Iris pigment epithelial cell (primary cell): ENCODE measurements around the gene FFAR1.

Experiments used
- DNase-seq: peaks from one replicate; pipeline ENCODE4 v3.0.0-alpha.2; 2011; ENCODE audit warnings: low read depth

The FFAR1 gene

GRCh38 chr19:35389192-35389861, 41.6 kb downstream of the FFAR1 start:
- DNase-seq: no peak

- no peak for DNase-seq
Measured at GRCh38 chr19:35392742-35393715, 45.3 kb downstream of the FFAR1 start.

DNA sequence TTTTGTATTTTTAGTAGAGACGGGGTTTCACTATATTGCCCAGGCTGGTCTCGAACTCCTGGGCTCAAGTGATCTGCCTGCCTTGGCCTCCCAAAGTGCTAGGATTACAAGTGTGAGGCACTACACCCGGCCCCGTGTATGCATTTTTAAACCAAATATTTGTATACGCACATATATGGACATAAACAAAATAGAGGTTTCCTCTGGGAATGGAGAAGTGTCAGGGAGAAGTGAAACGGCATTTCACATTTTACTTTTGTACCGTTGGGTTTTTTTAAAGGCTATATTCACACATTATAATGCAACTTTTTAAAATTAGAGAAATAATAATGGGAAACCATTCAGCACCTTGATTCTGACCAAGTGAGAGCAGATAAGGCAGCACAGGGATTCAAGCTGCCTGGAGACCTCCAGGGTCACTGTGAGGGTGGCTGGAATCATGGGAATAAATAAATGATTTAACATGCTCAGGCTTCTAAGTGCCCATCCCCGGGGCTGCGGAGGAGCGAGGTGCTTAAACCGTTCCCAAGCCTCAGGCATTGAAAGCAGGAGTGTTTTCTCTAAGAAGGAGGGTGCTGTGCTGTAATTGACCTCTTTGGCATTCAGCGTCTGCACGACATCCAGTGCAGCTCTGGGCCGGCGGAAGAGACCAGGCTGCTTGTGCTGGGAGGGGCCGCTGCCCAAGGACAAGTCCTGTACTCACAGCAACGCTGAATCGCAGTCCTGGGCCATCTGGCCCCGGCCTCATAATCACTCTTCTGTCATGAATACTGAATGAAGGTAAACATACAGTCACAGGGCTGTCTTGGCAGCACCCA, 47.9 kb downstream of the FFAR1 start:
- DNase-seq: no peak

GRCh38 chr19:35396240-35396885, 48.7 kb downstream of the FFAR1 start:
- DNase-seq: no peak

DNA sequence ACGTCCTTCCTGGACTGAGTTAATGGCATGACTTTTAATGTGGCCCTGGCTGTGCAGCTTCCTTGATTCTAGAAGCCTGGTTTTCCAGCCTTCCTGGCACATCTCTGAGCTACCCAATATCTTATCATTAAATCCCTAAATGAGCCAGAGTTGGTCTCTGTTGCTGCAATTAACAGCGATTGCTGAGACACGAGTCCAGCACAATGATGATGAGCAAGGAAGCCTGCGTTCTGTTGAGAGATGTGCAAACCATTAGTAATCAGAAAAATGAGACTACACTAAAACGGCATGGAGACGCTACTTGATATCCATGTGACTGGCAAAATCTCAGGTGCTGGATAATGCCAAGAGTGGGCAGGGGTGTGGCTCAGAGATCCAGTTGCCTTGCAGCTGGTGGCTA, 49.4 kb downstream of the FFAR1 start:
- no peak for DNase-seq
